GM12892 (cell line): ENCODE data around the gene PPM1H.

Experiments used
- POLR2A ChIP-seq: IDR thresholded peaks from 2 replicates; pipeline ENCODE4 v1.6.1; 2011; ENCODE audit warnings: low read depth, low read length, control low read depth
- POLR2AphosphoS5 ChIP-seq: IDR thresholded peaks from 2 replicates; pipeline ENCODE4 v1.6.1; 2011; ENCODE audit warnings: low read depth, low read length, control low read depth
- TAF1 ChIP-seq: IDR thresholded peaks from 2 replicates; pipeline ENCODE4 v1.6.1; 2011; ENCODE audit warnings: low read depth, mild to moderate bottlenecking, control low read depth, low read length, borderline replicate concordance

GRCh38 chr12:62684570-62685295 is 250.2 kb downstream of the PPM1H start:
- TF ChIP-seq POLR2A, result no peak
- no peak for TF ChIP-seq POLR2AphosphoS5
- no peak for TF ChIP-seq TAF1
